SH-SY5Y (cell line): Measurements from ENCODE around the gene BZW2.

ENCODE experiments used
- GATA2 ChIP-seq: IDR thresholded peaks from 2 replicates; pipeline ENCODE4 v1.6.1; 2011; ENCODE audit warnings: mild to moderate bottlenecking, low read depth, low read length
- GATA3 ChIP-seq: IDR thresholded peaks from 2 replicates; pipeline ENCODE4 v1.6.1; 2011; ENCODE audit warnings: low read depth, mild to moderate bottlenecking, low read length, moderate library complexity

Gene BZW2

DNA sequence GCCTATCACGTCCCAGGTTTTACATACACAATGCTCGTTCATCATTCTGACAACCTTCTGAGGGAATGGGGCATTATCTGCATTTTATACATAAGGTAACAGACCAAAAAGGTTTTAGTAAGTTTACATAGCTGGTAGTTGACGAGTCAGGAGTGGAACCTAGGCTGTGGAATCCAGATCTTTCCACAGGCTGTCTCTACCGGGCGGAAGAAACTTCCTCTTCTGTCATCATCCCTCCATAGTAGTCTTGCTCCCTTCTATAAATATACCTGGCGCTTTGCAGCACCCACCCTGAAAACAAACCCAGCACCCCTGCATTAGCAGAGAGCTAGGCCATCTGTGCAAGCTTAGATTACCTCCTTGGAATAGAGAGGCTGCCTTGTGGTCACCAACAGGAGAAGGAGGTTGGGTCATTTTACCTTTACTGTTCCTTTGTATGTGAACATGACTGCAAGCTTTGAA, 108.9 kb downstream of the BZW2 start:
- TF ChIP-seq GATA3 (no peak), GATA2 (no peak)

GRCh38 chr7:16755397-16755796, 109.4 kb downstream of the BZW2 start:
- TF ChIP-seq GATA2 (no peak), GATA3 (no peak)
